ENCODE measurements around the gene DNAL1. TPM values are rescaled to one million over a fixed set of nuclear protein-coding genes. Genes with fewer than 3 reads are reported as not detected.

DNAL1 gene
- total and polyA plus RNA-seq, 10 of the 15 experiments (the other 5 are each of a cell fraction or from before 2014, with no cell fraction given): 2.4 to 18.2 (median 7.4) TPM

GRCh38 chr14:73651005-73651404 is 6.2 kb downstream of the DNAL1 start:
- ATAC-seq (no peak), FAIRE-seq (no peak), DNase-seq (ENCODE audit: low read depth, low spot score) (no peak)
- Histone ChIP-seq H3K36me3 (ENCODE audit: control insufficient read depth in 2 of 2, insufficient read depth in 2 of 2, low read length in 1 of 2) (no peaks in the 10 kb centered on the region), H4K20me1 (ENCODE audit: control insufficient read depth, insufficient read depth) (no peaks in the 10 kb centered on the region), H3K4me3 (no peak overlapping the region), H3K4me1 (ENCODE audit: control insufficient read depth, insufficient read depth, low read length) (no peaks in the 10 kb centered on the region), H3K9ac (ENCODE audit: control insufficient read depth, insufficient read depth, low read length) (no peak overlapping the region), H3K4me2 (ENCODE audit: control insufficient read depth, insufficient read depth) (no peak overlapping the region), H3K79me2 (ENCODE audit: control insufficient read depth, insufficient read depth, low read length) (no peaks in the 10 kb centered on the region), H3K27ac (ENCODE audit: control insufficient read depth, insufficient read depth) (no peak overlapping the region), H2AFZ (ENCODE audit: control insufficient read depth, low read depth, low read length) (no peak overlapping the region), H3K9me3 (replicated peaks; ENCODE audit: control insufficient read depth, insufficient read depth, low read length) (no peaks in the 10 kb centered on the region), H3K27me3 (replicated peaks in 1 of 2; ENCODE audit: control insufficient read depth in 2 of 2, insufficient read depth in 2 of 2, low read length in 1 of 2) (no peaks in the 10 kb centered on the region)
- SMC1A ChIA-PET (ENCODE audit: uncharacterized antibody, unreplicated experiment): interaction anchor here (1.1 kb wide), 1 partner anchor 18 kb away, joined by 3 read pairs; no protein-coding TSS in a partner anchor
- CTCF ChIA-PET: no interaction called here
- POLR2A ChIA-PET: interaction anchor here (0.5 to 0.6 kb wide), 2 partner anchors 25 to 1038 kb away, joined by 4 to 9 read pairs; no protein-coding TSS in a partner anchor
- RAD21 ChIA-PET (ENCODE audit: unreplicated experiment): no interaction called here
- TF ChIP-seq NFYB (IDR thresholded peaks at IDR 0.05; ENCODE audit: insufficient read depth, low read depth, low read length) (no peak), PAX8 (IDR thresholded peaks at IDR 0.05) (no peak), SREBF2 (IDR thresholded peaks at IDR 0.05; ENCODE audit: low read length) (no peak), KLF5 (IDR thresholded peaks at IDR 0.05; ENCODE audit: partially characterized antibody) (no peak), TCF12 (IDR thresholded peaks at IDR 0.05; ENCODE audit: low read depth, low read length) (no peak), USF2 (IDR thresholded peaks at IDR 0.05; ENCODE audit: borderline replicate concordance, low read depth, low read length) (no peak), FOS (IDR thresholded peaks at IDR 0.05; ENCODE audit: borderline replicate concordance, extremely low read depth, insufficient read length) (no peak), POLR2AphosphoS5 (IDR thresholded peaks at IDR 0.05; ENCODE audit: low read length) (no peak)
- in situ Hi-C loops (cut with MboI) (no loop called here), intact Hi-C loops (cut with micrococcal nuclease; ENCODE audit: unreplicated experiment) (no loop called here)
- BruUV-seq (replicated peaks): no TSS peak

GRCh38 chr14:73655851-73656250 is 11.1 kb downstream of the DNAL1 start:
- 94% methylated on average over 1 of the region's 1 CpG for WGBS (ENCODE audit: insufficient coverage, insufficient replicate concordance, low lambda C conversion rate, missing lambda C conversion rate)
- ChIA-PET SMC1A (ENCODE audit: uncharacterized antibody, unreplicated experiment) (interaction anchor here (0.6 kb wide), 1 partner anchor 161 kb away, joined by 3 read pairs; no protein-coding TSS in a partner anchor), CTCF (no interaction called here), POLR2A (interaction anchor here (0.6 kb wide), 1 partner anchor 300 kb away, joined by 4 read pairs; no protein-coding TSS in a partner anchor), RAD21 (ENCODE audit: unreplicated experiment) (no interaction called here)
- ATAC-seq: no peak
- no TSS peak for BruUV-seq (replicated peaks)
- intact Hi-C loops (cut with micrococcal nuclease; ENCODE audit: unreplicated experiment): no loop called here
- Histone ChIP-seq H3K27ac (ENCODE audit: control insufficient read depth, insufficient read depth) (no peak overlapping the region), H3K4me1 (ENCODE audit: control insufficient read depth, insufficient read depth, low read length) (no peaks in the 10 kb centered on the region), H3K4me2 (ENCODE audit: control insufficient read depth, insufficient read depth) (no peak overlapping the region), H3K79me2 (ENCODE audit: control insufficient read depth, insufficient read depth, low read length) (no peaks in the 10 kb centered on the region), H4K20me1 (ENCODE audit: control insufficient read depth, insufficient read depth) (no peaks in the 10 kb centered on the region), H3K27me3 (replicated peaks in 1 of 2; ENCODE audit: control insufficient read depth in 2 of 2, insufficient read depth in 2 of 2, low read length in 1 of 2) (no peaks in the 10 kb centered on the region), H3K9ac (ENCODE audit: control insufficient read depth, insufficient read depth, low read length) (no peak overlapping the region), H3K36me3 (ENCODE audit: control insufficient read depth in 2 of 2, insufficient read depth in 2 of 2, low read length in 1 of 2) (no peaks in the 10 kb centered on the region), H2AFZ (ENCODE audit: control insufficient read depth, low read depth, low read length) (no peak overlapping the region), H3K4me3 (no peak overlapping the region), H3K9me3 (replicated peaks; ENCODE audit: control insufficient read depth, insufficient read depth, low read length) (no peaks in the 10 kb centered on the region)
- in situ Hi-C loops (cut with MboI): no loop called here
- DNase-seq (ENCODE audit: low read depth, low spot score): no peak
- FAIRE-seq: no peak
- TF ChIP-seq KAT2A (conservative IDR thresholded peaks at IDR 0.05; ENCODE audit: control insufficient read depth, low read depth, low read length) (no peak), PRDM15 (CRISPR knock-in tag; IDR thresholded peaks at IDR 0.05) (no peak), POU2F2 (IDR thresholded peaks at IDR 0.05; ENCODE audit: borderline replicate concordance, low read depth, low read length) (no peak), SMAD1 (IDR thresholded peaks at IDR 0.05; ENCODE audit: low read depth, partially characterized antibody) (no peak), TCF7 (IDR thresholded peaks at IDR 0.05; ENCODE audit: borderline replicate concordance) (no peak), CBX5 (IDR thresholded peaks at IDR 0.05; ENCODE audit: low read depth) (no peak), SPI1 (IDR thresholded peaks at IDR 0.05; ENCODE audit: borderline replicate concordance, insufficient read depth, low read depth, low read length) (no peak), SP1 (IDR thresholded peaks at IDR 0.05; ENCODE audit: low read depth, low read length) (no peak)

Data from GM12878 (cell line).